Motor neuron (in vitro differentiated cells): ENCODE data around the gene NMRK2. TPM values are rescaled to one million over a fixed set of nuclear protein-coding genes. Genes with fewer than 3 reads are reported as not detected.
A peak's percentile ranks its signal among the peaks of the same experiment; 100 is the strongest.
"Not testable (repeated sequence)": the region's sequence is repeated elsewhere in the genome, so short reads cannot be mapped to it uniquely, and the experiment has no call there.

Source experiments
- ATAC-seq, 8 experiments: fragments of 200-7000 bp; cut with Tn5 transposase; replicated peaks in 6 of 8; 2 replicates each; pipeline ENCODE4 v1.8.0; 2021; ENCODE audit warnings: mild to moderate bottlenecking in 8 of 8, moderate library complexity in 8 of 8
- H3K27ac ChIP-seq, 2 donors: fragments of 250-450 bp; sonication (Bioruptor Pico); 2 replicates each; pipeline ENCODE4 v1.9.0; 2021; ENCODE audit warnings: antibody characterized with exemption in 2 of 2, mild to moderate bottlenecking in 2 of 2, moderate library complexity in 1 of 2
- H3K4me1 ChIP-seq, 2 donors: fragments of 250-450 bp; sonication (Bioruptor Pico); replicated peaks in 1 of 2; 2 replicates each; pipeline ENCODE4 v1.6.1; 2021; ENCODE audit warnings: antibody characterized with exemption in 2 of 2, mild to moderate bottlenecking in 2 of 2, moderate library complexity in 1 of 2
- H3K4me3 ChIP-seq, 5 donors: fragments of 250-450 bp; sonication (Bioruptor Pico); 2 replicates each; pipeline ENCODE4 v1.9.0; 2021; ENCODE audit warnings: antibody characterized with exemption in 5 of 5, mild to moderate bottlenecking in 5 of 5, moderate library complexity in 4 of 5
- WGBS, 10 experiments: fragments of 450-650 bp; shearing (Covaris generic); methylation state at CpG; one replicate each; pipeline ENCODE4 v1.0.0; 2022; 5-methylcytosine and 5-hydroxymethylcytosine counted together
- in situ Hi-C, 9 experiments: fragments of 400-800 bp; cut with MboI; loops; one replicate each; pipeline ENCODE4 v1.15.0; 2021; ENCODE audit warnings: low sequenced_read_pairs in 9 of 9, low pct_unique_long_range_greater_than_20kb in 2 of 9; ENCODE audit not compliant: unreplicated experiment in 9 of 9
- total RNA-seq, 8 experiments: library from RNA; unstranded; fragments of 300-600 nt; gene quantifications; 2 replicates each; pipeline versions ENCODE4 v1.2.3 to v1.2.4, GENCODE V29; 2022

The NMRK2 gene
- not detected for total RNA-seq

- peak in 7 of 8 experiments; percentile 25 to 76 (median 70) for ATAC-seq
- Histone ChIP-seq H3K4me3 (no peak within 1 kb of the TSS), H3K27ac (no peak within 1 kb of the TSS), H3K4me1 (peaks cover 0 to 12% of the 10 kb centered on the region in 2 donors)
- 0% methylated on average over 2 of the region's 51 CpGs; no CpG with 5 or more reads in 9 of the 10 experiments for WGBS, 10 experiments
- in situ Hi-C loops = no loop called here
These were observed at the start of gene NMRK2 for GRCh38 chr19:3932931-3933810. Gene NMRK2, plus strand, starts transcription at chr19:3933069. Its CDS starts 603 bp downstream, at chr19:3933672.

- no peak for ATAC-seq
These were observed 42.3 kb upstream of the NMRK2 start for GRCh38 chr19:3890591-3890990.

GRCh38 chr19:3893509-3894179 lies 39.2 kb upstream of the NMRK2 start:
- in situ Hi-C loops = no loop called here
- peak in 2 of 8 experiments; percentile 23 to 43 for ATAC-seq
- no peak overlapping the region for H3K27ac ChIP-seq

More at GRCh38 chr19:3890591-3890990, 42.3 kb upstream of the NMRK2 start:
- Histone ChIP-seq H3K27ac (no peak overlapping the region), H3K4me1 (no peaks in the 10 kb centered on the region), H3K4me3 (no peak overlapping the region)
- WGBS, 10 experiments = 68 to 100% (median 89%) methylated on average over 1 to 8 of the region's 17 CpGs; no CpG with 5 or more reads in 4 of the 10 experiments
- in situ Hi-C loops = no loop called here

GRCh38 chr19:3894959-3895358 lies 37.9 kb upstream of the NMRK2 start:
- H3K4me1 ChIP-seq, H3K27ac ChIP-seq, ATAC-seq, H3K4me3 ChIP-seq, in situ Hi-C loops: not testable (repeated sequence)
- 35 to 100% (median 83%) methylated on average over 1 to 4 of the region's 5 CpGs; no CpG with 5 or more reads in 1 of the 10 experiments for WGBS, 10 experiments

More at GRCh38 chr19:3893509-3894179, 39.2 kb upstream of the NMRK2 start:
- 0 to 100% (median 91%) methylated on average over 1 to 4 of the region's 12 CpGs; no CpG with 5 or more reads in 6 of the 10 experiments for WGBS, 10 experiments
- Histone ChIP-seq H3K4me3 (no peak overlapping the region), H3K4me1 (no peaks in the 10 kb centered on the region)

DNA sequence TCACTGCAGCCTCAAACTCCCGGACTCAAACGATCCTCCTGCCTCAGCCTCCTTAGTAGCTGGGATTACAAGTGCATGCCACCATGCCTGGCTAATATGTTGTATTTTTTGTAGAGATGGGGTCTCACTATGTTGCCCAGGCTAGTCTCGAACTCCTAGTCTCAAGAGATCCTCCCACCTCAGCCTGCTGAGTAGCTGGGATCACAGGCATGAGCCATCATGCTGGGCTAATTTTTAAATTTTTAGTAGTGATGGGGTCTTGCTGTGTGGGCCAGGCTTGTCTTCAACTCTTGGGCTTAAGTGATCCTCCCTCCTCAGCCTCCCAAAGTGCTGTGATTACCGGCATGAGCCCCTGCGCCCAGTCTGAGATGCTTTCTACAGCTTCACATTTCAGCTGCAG lies 37.1 kb upstream of the NMRK2 start:
- 18 to 100% (median 77%) methylated on average over 2 to 5 of the region's 5 CpGs; no CpG with 5 or more reads in 3 of the 10 experiments for WGBS, 10 experiments
- Histone ChIP-seq H3K27ac (no peak overlapping the region), H3K4me3 (no peak overlapping the region), H3K4me1 (no peaks in the 10 kb centered on the region)
- in situ Hi-C loops = no loop called here
- ATAC-seq = no peak

GRCh38 chr19:3897936-3898335 lies 34.9 kb upstream of the NMRK2 start:
- in situ Hi-C loops = no loop called here
- Histone ChIP-seq H3K4me3 (no peak overlapping the region), H3K27ac (no peak overlapping the region), H3K4me1 (no peaks in the 10 kb centered on the region)
- no peak for ATAC-seq
- 0 to 90% (median 62%) methylated on average over 1 to 2 of the region's 4 CpGs; no CpG with 5 or more reads in 4 of the 10 experiments for WGBS, 10 experiments

DNA sequence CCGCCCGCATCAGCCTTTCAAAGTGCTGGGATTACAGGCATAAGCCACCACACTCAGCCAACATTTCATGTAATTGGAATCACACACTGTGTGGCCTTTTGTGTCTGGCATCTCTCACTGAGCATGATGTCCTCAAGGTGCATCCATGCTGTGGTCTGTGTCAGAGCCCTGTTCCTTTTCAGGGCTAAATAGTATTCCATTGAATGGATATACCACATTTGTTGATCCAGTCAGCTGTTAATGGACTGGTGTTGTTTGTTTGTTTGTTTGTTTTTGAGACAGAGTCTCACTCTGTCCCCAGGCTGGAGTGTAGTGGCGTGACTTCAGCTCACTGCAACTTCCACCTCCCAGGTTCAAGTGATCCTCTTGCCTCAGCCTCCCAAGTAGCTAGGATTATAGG lies 34.4 kb upstream of the NMRK2 start:
- H3K4me3 ChIP-seq = no peak overlapping the region
- in situ Hi-C loops = no loop called here
- no peak overlapping the region for H3K27ac ChIP-seq
- no peaks in the 10 kb centered on the region for H3K4me1 ChIP-seq
- WGBS, 10 experiments = 80 to 100% (median 100%) methylated on average over 1 to 3 of the region's 3 CpGs; no CpG with 5 or more reads in 5 of the 10 experiments
- no peak for ATAC-seq

DNA sequence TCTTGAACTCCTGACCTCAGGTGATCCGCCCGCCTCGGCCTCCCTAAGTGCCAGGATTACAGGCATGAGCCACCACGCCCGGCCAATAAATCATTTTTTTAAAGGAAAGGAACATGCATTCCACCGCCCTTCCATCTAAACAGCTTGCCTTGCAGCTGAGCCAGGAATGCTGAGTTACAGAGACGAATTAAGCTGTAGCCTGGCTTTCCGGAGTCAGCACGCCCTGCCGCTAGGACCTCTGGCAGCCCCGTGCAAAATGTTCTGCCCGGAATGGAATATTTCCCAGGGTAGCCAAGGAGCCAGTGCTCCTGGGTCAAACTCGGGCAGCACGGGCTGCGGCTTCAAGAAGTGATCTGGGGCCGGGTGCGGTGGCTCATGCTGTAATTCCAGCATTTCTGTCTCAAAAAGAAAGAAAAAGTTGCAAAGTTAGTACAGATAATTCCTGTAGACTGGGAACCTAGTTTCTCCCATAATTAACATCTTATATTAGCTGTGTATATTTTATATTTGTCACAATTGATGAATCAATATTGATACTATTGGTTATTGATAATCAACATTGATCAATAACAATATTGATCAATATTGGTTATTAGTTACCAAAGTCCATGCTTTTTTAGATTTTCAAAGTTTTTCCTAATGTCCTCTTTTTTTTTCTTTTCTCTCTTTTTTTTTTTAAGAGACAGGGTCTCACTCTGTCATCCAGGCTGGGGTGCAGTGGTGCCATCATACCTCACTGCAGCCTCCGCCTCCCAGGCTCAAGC lies 33.2 kb upstream of the NMRK2 start:
- no peaks in the 10 kb centered on the region for H3K4me1 ChIP-seq
- peak in 2 of 8 experiments; percentile 79 to 81 for ATAC-seq
- in situ Hi-C loops = no loop called here
- H3K4me3 ChIP-seq = no peak overlapping the region
- 0 to 100% (median 91%) methylated on average over 1 to 17 of the region's 18 CpGs for WGBS, 10 experiments
- H3K27ac ChIP-seq = no peak overlapping the region

- no peak overlapping the region for H3K27ac ChIP-seq
- ATAC-seq = no peak
- H3K4me1 ChIP-seq = no peaks in the 10 kb centered on the region
- in situ Hi-C loops = no loop called here
- no peak overlapping the region for H3K4me3 ChIP-seq
- 0 to 86% (median 83%) methylated on average over 1 to 11 of the region's 15 CpGs; no CpG with 5 or more reads in 3 of the 10 experiments for WGBS, 10 experiments
These were observed 30.4 kb upstream of the NMRK2 start for GRCh38 chr19:3902317-3902973.

- in situ Hi-C loops = no loop called here
- 69 to 100% (median 78%) methylated on average over 1 to 8 of the region's 8 CpGs; no CpG with 5 or more reads in 2 of the 10 experiments for WGBS, 10 experiments
- no peak overlapping the region for H3K27ac ChIP-seq
- H3K4me1 ChIP-seq = no peaks in the 10 kb centered on the region
- no peak overlapping the region for H3K4me3 ChIP-seq
- no peak for ATAC-seq
These were observed 28.6 kb upstream of the NMRK2 start for GRCh38 chr19:3904233-3904632.

- peak in 2 of 8 experiments; percentile 17 to 36 for ATAC-seq
- WGBS, 10 experiments = 63 to 94% (median 82%) methylated on average over 3 to 22 of the region's 50 CpGs; no CpG with 5 or more reads in 3 of the 10 experiments
- in situ Hi-C loops = no loop called here
- Histone ChIP-seq H3K27ac (no peak overlapping the region), H3K4me3 (no peak overlapping the region), H3K4me1 (no peaks in the 10 kb centered on the region)
These were observed 25.1 kb upstream of the NMRK2 start for GRCh38 chr19:3907626-3908265.
